Activated B cell treated with CpG ODN at 0.5 μM for 24 hours (primary cell): ENCODE results near the gene TNNT1. TPM values are rescaled to one million over a fixed set of nuclear protein-coding genes. Genes with fewer than 3 reads are reported as not detected.

ENCODE experiments used
- ATAC-seq: fragments of 200-7000 bp; cut with Tn5 transposase; one replicate; pipeline ENCODE4 v1.10.0; 2021; ENCODE audit warnings: low read depth, mild to moderate bottlenecking, moderate library complexity
- CTCF ChIA-PET: fragments of 350-600 bp; sonication (Branson Sonifier 250); formaldehyde crosslinking; loops from one replicate; lab custom pipeline; 2021; ENCODE audit warnings: antibody characterized with exemption; lab: Charles Lee
- POLR2A ChIA-PET: fragments of 350-600 bp; sonication (Branson Sonifier 250); formaldehyde crosslinking; loops from one replicate; lab custom pipeline; 2021; ENCODE audit warnings: antibody characterized with exemption; lab: Charles Lee
- DNase-seq: peaks from one replicate; pipeline ENCODE4 v3.0.0; 2022
- H3K27ac Mint-ChIP-seq: one replicate; pipeline ENCODE4 v1.8.0; 2020; ENCODE audit warnings: mixed read lengths
- H3K27me3 Mint-ChIP-seq: one replicate; pipeline ENCODE4 v1.8.0; 2021; ENCODE audit warnings: mixed read lengths
- H3K36me3 Mint-ChIP-seq: one replicate; pipeline ENCODE4 v1.8.0; 2021; ENCODE audit warnings: low read depth, mixed read lengths
- H3K4me1 Mint-ChIP-seq: one replicate; pipeline ENCODE4 v1.8.0; 2021; ENCODE audit warnings: mixed read lengths
- H3K4me3 Mint-ChIP-seq: one replicate; pipeline ENCODE4 v1.8.0; 2020; ENCODE audit warnings: mild to moderate bottlenecking, mixed read lengths
- H3K9me3 Mint-ChIP-seq: one replicate; pipeline ENCODE4 v1.8.0; 2020; ENCODE audit warnings: mixed read lengths
- intact Hi-C: fragments of 100-400 bp; cut with micrococcal nuclease; formaldehyde crosslinking; loops from one replicate; pipeline ENCODE4 v1.15.1; 2024
- total RNA-seq: library from RNA; stranded (reverse); gene quantifications from 2 replicates; pipeline ENCODE4 v1.2.3, GENCODE V29; 2022
- TF ChIP-seq, protein P1 (sequence below): fragments of 200-600 bp; IDR thresholded peaks from one replicate; pipeline ENCODE4 v1.8.0; 2022; ENCODE audit warnings: antibody characterized with exemption, mild to moderate bottlenecking

TNNT1 gene
- total RNA-seq, 1 donor from 2014 or later, result not detected

DNA sequence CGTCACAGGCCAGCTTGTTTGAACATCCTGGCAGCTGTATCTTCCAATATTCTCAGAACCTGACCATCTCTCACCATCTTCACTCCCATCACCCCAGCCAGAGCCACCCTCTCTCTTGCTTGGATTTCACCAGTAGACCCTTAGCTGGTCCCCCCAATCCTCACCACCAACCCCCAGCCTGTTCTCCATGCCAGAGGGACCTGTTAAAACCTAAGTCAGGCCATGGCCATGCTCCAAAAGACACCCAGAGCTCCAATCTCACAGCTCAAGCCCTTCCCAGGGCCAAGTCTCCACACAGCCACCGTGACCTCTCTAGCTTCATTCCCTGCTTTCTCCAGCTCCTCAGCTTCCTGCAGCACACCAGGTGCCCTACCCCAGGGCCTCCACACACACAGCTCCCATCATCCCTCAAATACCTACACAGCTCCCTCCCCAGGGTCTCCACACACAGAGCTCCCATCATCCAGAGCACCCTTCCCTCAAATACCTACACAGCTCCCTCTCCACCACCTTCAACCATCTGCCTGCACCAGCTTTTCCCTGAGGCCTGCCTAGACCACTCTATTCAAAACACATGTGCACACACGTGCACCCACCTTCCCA lies 59.6 kb downstream of the TNNT1 start:
- no peak for DNase-seq
- no peaks in the 10 kb centered on the region for H3K9me3 Mint-ChIP-seq
- H3K36me3 Mint-ChIP-seq, result peaks cover 12% of the 10 kb centered on the region
- H3K4me3 Mint-ChIP-seq, result peak overlapping the region; percentile 17
- peaks cover 34% of the 10 kb centered on the region for H3K27me3 Mint-ChIP-seq
- TF ChIP-seq, protein P1, sequence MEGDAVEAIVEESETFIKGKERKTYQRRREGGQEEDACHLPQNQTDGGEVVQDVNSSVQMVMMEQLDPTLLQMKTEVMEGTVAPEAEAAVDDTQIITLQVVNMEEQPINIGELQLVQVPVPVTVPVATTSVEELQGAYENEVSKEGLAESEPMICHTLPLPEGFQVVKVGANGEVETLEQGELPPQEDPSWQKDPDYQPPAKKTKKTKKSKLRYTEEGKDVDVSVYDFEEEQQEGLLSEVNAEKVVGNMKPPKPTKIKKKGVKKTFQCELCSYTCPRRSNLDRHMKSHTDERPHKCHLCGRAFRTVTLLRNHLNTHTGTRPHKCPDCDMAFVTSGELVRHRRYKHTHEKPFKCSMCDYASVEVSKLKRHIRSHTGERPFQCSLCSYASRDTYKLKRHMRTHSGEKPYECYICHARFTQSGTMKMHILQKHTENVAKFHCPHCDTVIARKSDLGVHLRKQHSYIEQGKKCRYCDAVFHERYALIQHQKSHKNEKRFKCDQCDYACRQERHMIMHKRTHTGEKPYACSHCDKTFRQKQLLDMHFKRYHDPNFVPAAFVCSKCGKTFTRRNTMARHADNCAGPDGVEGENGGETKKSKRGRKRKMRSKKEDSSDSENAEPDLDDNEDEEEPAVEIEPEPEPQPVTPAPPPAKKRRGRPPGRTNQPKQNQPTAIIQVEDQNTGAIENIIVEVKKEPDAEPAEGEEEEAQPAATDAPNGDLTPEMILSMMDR, result no peak
- H3K27ac Mint-ChIP-seq, result no peak overlapping the region
- ChIA-PET POLR2A (interaction anchor here (0.6 to 1.0 kb wide), 2 partner anchors 9 to 966 kb away, joined by 6 to 9 read pairs; no protein-coding TSS in a partner anchor), CTCF (interaction anchor here (0.8 to 1.1 kb wide), 2 partner anchors 9 to 71 kb away, joined by 3 to 6 read pairs; no protein-coding TSS in a partner anchor)
- intact Hi-C loops, result no loop called here
- peaks cover 24% of the 10 kb centered on the region for H3K4me1 Mint-ChIP-seq
- ATAC-seq, result no peak

DNA sequence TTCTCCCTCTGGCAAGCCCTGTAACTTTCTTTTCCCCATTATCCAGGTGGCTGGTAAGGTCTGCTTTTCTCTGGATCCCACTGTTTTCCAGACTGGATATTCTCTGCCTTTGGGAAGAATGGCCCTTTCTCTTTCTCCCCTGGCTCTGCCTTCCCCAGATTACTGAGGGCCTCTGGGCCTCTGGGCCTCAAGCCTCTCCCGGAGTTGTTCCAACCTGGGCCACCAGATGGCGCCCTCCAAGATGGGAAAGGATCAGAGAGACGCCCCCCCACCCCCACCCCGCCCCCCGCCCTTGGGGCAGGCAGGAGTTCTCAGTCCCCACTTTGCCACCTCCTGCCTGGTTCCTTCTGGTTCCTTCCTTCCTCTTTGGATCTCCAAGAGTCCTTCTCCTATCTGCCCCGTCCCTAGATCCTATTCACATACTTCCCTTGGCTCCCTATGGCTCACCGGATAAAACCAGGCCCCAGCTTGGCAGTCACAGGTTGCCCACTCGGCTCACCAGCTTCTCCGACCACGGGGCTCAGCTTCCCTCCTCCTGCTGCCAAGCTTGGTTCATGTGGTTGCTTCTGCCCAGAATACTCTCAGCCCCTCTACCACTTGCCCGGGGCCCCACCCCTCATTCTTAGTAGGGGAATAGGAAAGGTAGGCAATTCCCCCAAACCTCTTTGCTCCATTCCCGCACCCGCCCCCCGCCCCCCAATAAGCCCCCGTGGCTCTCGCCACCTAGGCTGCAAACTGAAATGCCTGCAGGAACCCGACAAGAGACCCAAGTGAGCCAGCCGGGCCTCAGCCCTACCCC lies 60.3 kb downstream of the TNNT1 start:
- DNase-seq (peak; percentile 72), ATAC-seq (peak; percentile 56)
- Mint-ChIP-seq H3K27me3 (peaks cover 40% of the 10 kb centered on the region), H3K27ac (no peak overlapping the region), H3K36me3 (peaks cover 12% of the 10 kb centered on the region), H3K4me1 (peaks cover 24% of the 10 kb centered on the region), H3K4me3 (peak overlapping the region; percentile 69), H3K9me3 (no peaks in the 10 kb centered on the region)
- ChIA-PET CTCF (interaction anchor here (0.6 to 1.2 kb wide), 9 partner anchors 8 to 543 kb away, joined by 3 to 6 read pairs (median 3); no protein-coding TSS in a partner anchor), POLR2A (interaction anchor here (0.6 to 1.1 kb wide), 3 partner anchors 10 to 966 kb away, joined by 6 to 9 read pairs (median 6); no protein-coding TSS in a partner anchor)
- intact Hi-C loops, result no loop called here
- TF ChIP-seq, protein P1, result peak; percentile 48

DNA sequence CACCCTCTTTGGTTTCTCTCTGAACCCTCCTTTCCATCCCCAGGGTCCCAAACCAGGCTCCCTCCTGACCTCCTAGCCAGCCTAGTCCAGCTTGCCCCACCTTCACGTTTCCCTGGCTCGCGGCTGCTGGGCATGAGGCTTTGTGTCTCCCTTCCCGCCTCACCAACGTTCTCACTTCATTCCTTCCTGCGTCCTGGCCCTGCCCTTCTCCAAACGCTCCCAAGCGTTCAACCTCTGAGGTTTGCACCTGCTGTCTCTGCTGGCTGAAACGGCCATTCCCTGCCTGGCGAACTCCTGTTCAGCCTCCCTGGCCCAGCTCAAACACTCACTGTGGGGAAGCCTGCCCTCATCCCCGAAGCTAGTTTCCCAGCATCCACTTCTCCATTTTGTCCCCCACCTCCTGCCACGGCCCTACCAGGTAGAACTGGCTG lies 61.0 kb downstream of the TNNT1 start:
- peaks cover 24% of the 10 kb centered on the region for H3K4me1 Mint-ChIP-seq
- intact Hi-C loops, result no loop called here
- ChIA-PET POLR2A (interaction anchor here (1.1 kb wide), 1 partner anchor 29 kb away, joined by 6 read pairs; no protein-coding TSS in a partner anchor), CTCF (interaction anchor here (0.6 to 1.2 kb wide), 7 partner anchors 10 to 543 kb away, joined by 3 to 4 read pairs (median 3); no protein-coding TSS in a partner anchor)
- peaks cover 43% of the 10 kb centered on the region for H3K27me3 Mint-ChIP-seq
- peaks cover 12% of the 10 kb centered on the region for H3K36me3 Mint-ChIP-seq
- TF ChIP-seq, protein P1, result no peak
- H3K27ac Mint-ChIP-seq, result no peak overlapping the region
- no peaks in the 10 kb centered on the region for H3K9me3 Mint-ChIP-seq
- peak overlapping the region; percentile 69 for H3K4me3 Mint-ChIP-seq
- DNase-seq, result no peak
- ATAC-seq, result no peak

DNA sequence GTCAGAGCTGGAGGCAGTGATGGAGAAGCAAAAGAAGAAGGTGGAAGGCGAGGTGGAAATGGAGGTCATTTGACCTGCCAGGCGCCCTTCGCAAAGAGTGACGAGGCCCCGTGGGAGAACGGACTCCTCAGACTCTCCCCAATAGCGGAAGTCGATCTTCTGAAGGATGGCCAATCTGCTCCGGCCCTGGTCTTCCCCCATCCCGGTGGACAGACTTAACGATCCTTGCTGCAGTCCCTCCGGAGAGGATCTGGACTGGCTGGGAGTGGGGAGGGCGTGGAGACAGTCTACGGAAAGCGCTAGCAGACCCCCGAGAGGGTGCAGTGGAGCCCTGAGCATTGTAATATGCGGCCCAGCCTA lies 61.5 kb downstream of the TNNT1 start:
- intact Hi-C loops, result loop anchor here (2.0 kb wide), 1 partner anchor 331 kb away; no protein-coding TSS in a partner anchor
- CTCF ChIA-PET, result interaction anchor here (0.8 to 1.2 kb wide), 4 partner anchors 10 to 45 kb away, joined by 3 to 4 read pairs (median 3); no protein-coding TSS in a partner anchor
- peaks cover 27% of the 10 kb centered on the region for H3K4me1 Mint-ChIP-seq

More for the DNA sequence above, 61.5 kb downstream of the TNNT1 start:
- H3K36me3 Mint-ChIP-seq, result peaks cover 12% of the 10 kb centered on the region
- DNase-seq (no peak), ATAC-seq (no peak)
- peaks cover 47% of the 10 kb centered on the region for H3K27me3 Mint-ChIP-seq
- TF ChIP-seq, protein P1, result no peak
- peak overlapping the region; percentile 69 for H3K4me3 Mint-ChIP-seq
- no peaks in the 10 kb centered on the region for H3K9me3 Mint-ChIP-seq
- H3K27ac Mint-ChIP-seq, result no peak overlapping the region
- POLR2A ChIA-PET, result interaction anchor here (1.0 to 1.3 kb wide), 2 partner anchors 29 to 172 kb away, joined by 3 to 6 read pairs; partner anchors contain the start of genes PPP1R12C and PPP6R1
